Uterus (tissue), 2 donors: ENCODE measurements around the gene ESPN.

Experiments
- POLR2A ChIP-seq, 2 donors: fragments of 450-650 bp; IDR thresholded peaks; one replicate each; pipeline ENCODE4 v1.6.1; 2016; ENCODE audit warnings: antibody characterized with exemption in 2 of 2, mild to moderate bottlenecking in 1 of 2, moderate library complexity in 1 of 2
- TF ChIP-seq, protein P1 (sequence below), 4 experiments: fragments of 200-600 bp in 2 of 4; fragments of 450-650 bp in 2 of 4; sonication (generic) in 2 of 4; IDR thresholded peaks; one replicate each; pipeline ENCODE4 v1.5.1; 2016 to 2019; ENCODE audit warnings: antibody characterized with exemption in 4 of 4, mild to moderate bottlenecking in 2 of 4, moderate library complexity in 1 of 4

DNA sequence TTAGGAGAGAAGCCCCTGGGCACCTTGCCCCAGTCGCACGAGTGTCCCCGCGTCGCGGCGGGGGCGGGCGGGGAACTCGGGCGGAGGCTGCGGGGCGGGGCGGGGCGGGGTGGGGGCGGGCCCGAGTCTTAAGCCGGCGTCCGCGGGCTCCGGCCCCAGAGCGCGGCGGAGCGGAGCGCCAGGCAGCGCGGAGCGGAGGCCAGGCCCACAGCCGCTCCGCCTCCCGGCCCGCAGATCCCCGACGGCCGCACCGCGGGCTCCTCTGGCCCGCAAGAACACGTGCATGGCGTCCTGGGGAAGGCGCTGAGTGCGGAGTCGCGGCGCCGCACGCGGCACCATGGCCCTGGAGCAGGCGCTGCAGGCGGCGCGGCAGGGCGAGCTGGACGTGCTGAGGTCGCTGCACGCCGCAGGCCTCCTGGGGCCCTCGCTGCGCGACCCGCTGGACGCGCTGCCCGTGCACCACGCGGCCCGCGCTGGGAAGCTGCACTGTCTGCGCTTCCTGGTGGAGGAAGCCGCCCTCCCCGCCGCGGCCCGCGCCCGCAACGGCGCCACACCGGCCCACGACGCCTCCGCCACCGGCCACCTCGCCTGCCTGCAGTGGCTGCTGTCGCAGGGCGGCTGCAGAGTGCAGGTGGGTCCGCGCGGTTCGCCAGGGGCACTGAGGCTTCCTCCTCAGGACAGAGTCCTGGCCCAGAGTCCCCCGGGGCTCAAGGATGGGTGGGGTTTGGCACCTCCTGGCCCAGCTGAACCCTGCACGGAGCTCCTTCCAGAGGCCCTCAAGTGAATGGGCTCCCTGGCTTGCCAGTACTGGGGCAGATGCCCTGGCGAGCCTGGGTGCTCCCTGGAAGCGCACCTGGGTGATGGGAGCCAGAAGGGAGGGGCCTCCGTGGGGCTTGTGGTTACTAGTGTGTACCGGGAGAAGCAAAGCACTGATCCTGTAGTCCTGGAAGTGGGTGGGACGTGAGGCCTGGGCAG lies at the start of gene ESPN:
- TF ChIP-seq POLR2A (IDR thresholded peaks at IDR 0.05): no peak
- TF ChIP-seq, protein P1, sequence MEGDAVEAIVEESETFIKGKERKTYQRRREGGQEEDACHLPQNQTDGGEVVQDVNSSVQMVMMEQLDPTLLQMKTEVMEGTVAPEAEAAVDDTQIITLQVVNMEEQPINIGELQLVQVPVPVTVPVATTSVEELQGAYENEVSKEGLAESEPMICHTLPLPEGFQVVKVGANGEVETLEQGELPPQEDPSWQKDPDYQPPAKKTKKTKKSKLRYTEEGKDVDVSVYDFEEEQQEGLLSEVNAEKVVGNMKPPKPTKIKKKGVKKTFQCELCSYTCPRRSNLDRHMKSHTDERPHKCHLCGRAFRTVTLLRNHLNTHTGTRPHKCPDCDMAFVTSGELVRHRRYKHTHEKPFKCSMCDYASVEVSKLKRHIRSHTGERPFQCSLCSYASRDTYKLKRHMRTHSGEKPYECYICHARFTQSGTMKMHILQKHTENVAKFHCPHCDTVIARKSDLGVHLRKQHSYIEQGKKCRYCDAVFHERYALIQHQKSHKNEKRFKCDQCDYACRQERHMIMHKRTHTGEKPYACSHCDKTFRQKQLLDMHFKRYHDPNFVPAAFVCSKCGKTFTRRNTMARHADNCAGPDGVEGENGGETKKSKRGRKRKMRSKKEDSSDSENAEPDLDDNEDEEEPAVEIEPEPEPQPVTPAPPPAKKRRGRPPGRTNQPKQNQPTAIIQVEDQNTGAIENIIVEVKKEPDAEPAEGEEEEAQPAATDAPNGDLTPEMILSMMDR (IDR thresholded peaks at IDR 0.05): no peak
